GM18873 (cell line): ENCODE results near the gene A4GALT.
"Not testable (repeated sequence)": the region's sequence is repeated elsewhere in the genome, so short reads cannot be mapped to it uniquely, and the experiment has no call there.

ENCODE experiments used
- ATAC-seq: cut with Tn5 transposase; IDR thresholded peaks from one replicate; pipeline ENCODE4 v1.9.1; 2021; ENCODE audit warnings: mild to moderate bottlenecking, moderate library complexity, moderate number of reproducible peaks; ENCODE audit not compliant: unreplicated experiment, low FRiP score

Gene A4GALT

GRCh38 chr22:42685941-42686653 is 34.6 kb downstream of the A4GALT start:
- ATAC-seq = no peak

GRCh38 chr22:42684462-42685195 is 36.0 kb downstream of the A4GALT start:
- ATAC-seq = no peak

- no peak for ATAC-seq
Observed at GRCh38 chr22:42683578-42684283, 36.9 kb downstream of the A4GALT start.

- no peak for ATAC-seq
Observed at GRCh38 chr22:42682113-42682851, 38.4 kb downstream of the A4GALT start.

- ATAC-seq = no peak
Observed at GRCh38 chr22:42680648-42681047, 40.0 kb downstream of the A4GALT start.

- ATAC-seq = no peak
Observed at GRCh38 chr22:42679691-42680090, 41.0 kb downstream of the A4GALT start.

GRCh38 chr22:42678894-42679293 is 41.8 kb downstream of the A4GALT start:
- no peak for ATAC-seq

- ATAC-seq = not testable (repeated sequence)
Observed at GRCh38 chr22:42677936-42678335, 42.7 kb downstream of the A4GALT start.

- ATAC-seq = no peak
Observed at GRCh38 chr22:42676059-42676607, 44.5 kb downstream of the A4GALT start.

GRCh38 chr22:42673898-42674401 is 46.7 kb downstream of the A4GALT start:
- no peak for ATAC-seq

- ATAC-seq = not testable (repeated sequence)
Observed at GRCh38 chr22:42673071-42673470, 47.6 kb downstream of the A4GALT start.

GRCh38 chr22:42670921-42671709 is 49.6 kb downstream of the A4GALT start:
- ATAC-seq = no peak

GRCh38 chr22:42670046-42670445 is 50.6 kb downstream of the A4GALT start:
- ATAC-seq = no peak

- not testable (repeated sequence) for ATAC-seq
Observed at GRCh38 chr22:42666393-42666792, 54.3 kb downstream of the A4GALT start.

GRCh38 chr22:42664976-42665831 is 55.5 kb downstream of the A4GALT start:
- ATAC-seq = no peak

GRCh38 chr22:42661985-42662831 is 58.5 kb downstream of the A4GALT start:
- ATAC-seq = no peak

- ATAC-seq = no peak
Observed at GRCh38 chr22:42656578-42656977, 64.1 kb downstream of the A4GALT start.

GRCh38 chr22:42655693-42656092 is 65.0 kb downstream of the A4GALT start:
- ATAC-seq = no peak
